Stimulated activated naive CD4-positive, alpha-beta T cell (primary cell): Measurements from ENCODE around the gene SIX2.
"Not testable (repeated sequence)": the region's sequence is repeated elsewhere in the genome, so short reads cannot be mapped to it uniquely, and the experiment has no call there.

Source experiments
- DNase-seq, 6 experiments: peaks; one replicate each; lab custom pipeline; 2025; lab: John Stamatoyannopoulos, UW

The SIX2 gene

GRCh38 chr2:45009303-45009927 lies at the start of gene SIX2:
SIX2 (minus strand) TSS chr2:45009452; CDS start chr2:45009110, 342 bp downstream.
- no peak for DNase-seq

DNA sequence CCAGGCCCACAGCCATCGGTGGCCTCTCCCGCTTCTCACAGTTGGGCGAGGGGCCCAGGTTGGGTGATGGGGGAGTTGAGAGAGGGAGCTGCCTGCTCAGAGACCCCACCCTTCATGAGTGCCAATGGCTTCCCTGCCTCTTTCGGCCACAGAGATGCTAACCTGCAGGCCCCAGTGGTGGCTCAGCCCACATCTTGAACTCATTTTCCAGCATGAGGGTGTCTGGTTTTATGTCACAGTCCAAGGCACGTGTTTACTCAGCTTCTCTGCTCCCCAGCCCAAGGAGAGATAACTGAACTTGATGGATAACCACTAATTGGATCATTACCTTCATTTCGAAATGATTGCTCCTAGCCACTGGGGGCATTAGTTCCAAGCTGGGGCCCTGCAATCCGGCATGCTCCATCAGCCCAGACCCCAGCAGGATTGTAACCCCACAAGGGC lies 45.9 kb upstream of the SIX2 start:
- DNase-seq, result no peak

DNA sequence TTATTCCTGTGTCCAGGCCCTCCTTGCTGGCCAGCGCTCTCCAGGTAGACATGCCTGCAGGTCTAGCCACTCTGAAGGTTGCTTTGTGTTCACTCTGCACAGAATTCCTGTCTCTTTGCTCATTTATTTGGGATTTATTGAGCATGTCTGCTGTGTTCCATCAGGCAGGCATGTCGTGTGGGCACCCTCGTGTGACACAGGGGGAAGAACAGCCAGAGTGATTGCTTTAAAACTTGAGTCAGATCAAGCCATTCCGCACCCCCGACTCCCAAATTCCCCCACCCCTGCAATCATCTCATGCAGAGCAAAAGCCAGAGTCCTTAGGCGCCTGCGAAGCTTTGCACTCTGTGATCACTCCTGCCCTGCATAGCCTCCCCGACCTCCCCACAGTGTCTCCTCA lies 44.7 kb upstream of the SIX2 start:
- no peak for DNase-seq

DNA sequence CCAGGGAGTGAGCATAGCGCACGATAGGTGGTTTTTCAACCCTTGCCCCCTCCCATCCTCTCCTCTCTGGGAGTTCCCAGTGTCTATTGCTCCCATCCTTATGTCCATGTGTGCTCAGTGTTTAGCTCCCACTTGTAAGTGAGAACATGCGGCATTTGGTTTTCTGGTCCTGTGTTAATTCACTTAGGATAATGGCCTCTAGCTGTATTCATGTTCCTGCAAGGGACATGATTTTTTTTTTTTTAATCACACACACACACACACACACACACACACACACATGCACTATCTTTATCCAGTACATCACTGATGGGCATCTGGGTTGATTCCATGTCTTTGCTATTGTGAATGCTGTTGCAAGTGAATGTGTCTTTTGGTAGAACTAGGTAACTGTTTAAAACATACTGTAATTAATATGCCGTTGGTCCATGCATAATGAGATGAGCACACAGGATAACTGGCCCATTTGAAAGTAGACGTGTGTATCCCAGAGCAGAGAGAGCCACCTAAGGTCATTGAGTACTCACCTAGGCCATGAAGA lies 43.2 kb upstream of the SIX2 start:
- no peak for DNase-seq

GRCh38 chr2:45049569-45050336 lies 40.5 kb upstream of the SIX2 start:
- no peak for DNase-seq

DNA sequence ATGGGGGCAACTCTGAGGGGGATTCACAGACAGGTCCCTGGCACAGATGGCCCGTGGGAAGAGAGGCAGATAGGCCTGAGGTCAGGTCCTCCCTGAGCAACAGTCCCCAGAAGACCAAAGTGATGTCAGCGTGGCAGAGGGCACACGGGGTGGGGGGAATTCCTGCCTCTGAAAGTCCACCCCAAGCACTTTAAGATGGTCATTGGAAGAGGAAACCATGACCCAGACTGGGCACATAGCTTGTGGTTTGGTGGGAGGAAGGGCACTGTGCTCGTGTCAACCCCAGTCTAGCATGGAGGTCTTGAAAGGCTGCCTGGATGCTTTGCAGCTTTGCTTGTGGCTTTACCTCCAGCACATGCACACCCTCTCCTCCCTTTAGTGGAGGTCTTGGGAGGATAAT lies 38.0 kb upstream of the SIX2 start:
- DNase-seq, result no peak

DNA sequence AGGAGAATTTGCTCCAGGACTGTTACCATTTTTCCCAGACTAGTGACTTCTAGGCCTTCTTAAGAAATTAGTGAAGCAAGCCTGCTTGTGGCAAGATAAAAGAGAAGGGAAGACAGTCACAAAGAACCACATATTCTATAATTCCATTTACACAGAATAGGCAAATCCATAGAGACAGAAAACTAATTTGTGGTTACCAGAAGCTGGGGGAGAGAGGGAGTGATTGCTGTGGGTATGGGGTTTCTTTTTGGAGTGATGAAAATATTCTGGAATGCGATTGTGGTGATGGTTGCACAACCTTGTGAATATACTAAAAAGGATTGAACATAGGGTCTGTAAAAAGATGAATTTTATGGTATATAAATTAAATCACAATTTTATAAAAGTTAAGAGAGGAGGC lies 37.5 kb upstream of the SIX2 start:
- no peak for DNase-seq

DNA sequence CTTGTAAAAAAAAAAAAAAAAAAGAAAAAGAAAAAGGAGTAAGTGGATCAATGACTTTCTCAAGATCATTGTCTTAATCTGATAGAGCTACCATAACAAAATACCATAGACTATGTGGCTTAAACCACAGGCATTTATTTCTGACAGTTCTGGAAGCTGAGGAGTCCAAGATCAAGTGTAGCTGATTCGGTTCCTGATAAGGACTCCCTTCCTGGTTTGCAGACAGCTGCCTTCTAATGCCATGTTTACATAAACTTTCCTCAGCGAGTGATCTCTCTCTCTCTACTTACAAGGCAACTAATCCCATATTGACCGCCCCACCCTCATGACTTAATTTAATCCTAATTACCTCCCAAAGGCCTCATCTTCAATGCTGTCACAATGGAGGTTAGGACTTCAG lies 36.5 kb upstream of the SIX2 start:
- no peak for DNase-seq

DNA sequence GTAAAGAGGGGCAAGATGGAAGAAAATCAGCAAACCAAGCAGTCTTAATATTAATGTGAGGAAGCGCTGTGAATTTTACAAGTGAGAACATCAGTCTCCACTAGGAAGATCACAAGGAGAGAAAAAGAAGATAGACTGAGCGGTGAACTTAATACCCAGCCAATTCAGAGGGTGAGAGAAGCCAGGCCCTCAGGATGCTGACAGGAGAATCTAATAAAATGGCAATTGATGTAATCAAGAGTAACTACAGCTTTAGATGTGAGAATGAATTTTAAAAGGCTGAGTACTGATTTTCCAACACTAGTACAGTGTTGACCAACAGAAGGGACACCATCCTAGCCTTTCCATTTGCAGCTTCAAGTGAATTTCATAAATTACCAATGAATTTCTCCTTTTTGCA lies 35.7 kb upstream of the SIX2 start:
- DNase-seq, result no peak

GRCh38 chr2:45043174-45043573 lies 33.9 kb upstream of the SIX2 start:
- no peak for DNase-seq

GRCh38 chr2:45042401-45042800 lies 33.1 kb upstream of the SIX2 start:
- no peak for DNase-seq

DNA sequence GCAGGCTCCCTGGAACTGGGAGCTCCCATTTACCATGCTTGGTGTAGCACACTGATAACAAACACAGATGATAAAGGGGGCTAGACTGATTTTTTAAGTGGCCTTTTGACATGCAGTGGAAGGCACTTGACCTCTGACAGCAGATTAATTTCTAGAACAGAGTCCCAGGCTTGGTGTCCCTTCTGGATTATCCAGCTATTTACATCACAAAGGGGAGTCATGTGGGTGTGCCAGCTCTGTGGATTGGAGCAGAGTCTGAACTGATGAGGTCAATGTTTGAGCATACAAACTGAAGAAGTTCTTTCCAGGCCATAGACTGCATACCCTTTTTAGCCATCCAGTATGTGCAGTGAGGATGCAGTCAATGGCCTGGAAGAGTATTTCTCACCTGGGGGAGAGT lies 31.5 kb upstream of the SIX2 start:
- no peak for DNase-seq

GRCh38 chr2:45039804-45040203 lies 30.6 kb upstream of the SIX2 start:
- DNase-seq, result not testable (repeated sequence)

- not testable (repeated sequence) for DNase-seq
Measured at GRCh38 chr2:45038861-45039260, 29.6 kb upstream of the SIX2 start.

DNA sequence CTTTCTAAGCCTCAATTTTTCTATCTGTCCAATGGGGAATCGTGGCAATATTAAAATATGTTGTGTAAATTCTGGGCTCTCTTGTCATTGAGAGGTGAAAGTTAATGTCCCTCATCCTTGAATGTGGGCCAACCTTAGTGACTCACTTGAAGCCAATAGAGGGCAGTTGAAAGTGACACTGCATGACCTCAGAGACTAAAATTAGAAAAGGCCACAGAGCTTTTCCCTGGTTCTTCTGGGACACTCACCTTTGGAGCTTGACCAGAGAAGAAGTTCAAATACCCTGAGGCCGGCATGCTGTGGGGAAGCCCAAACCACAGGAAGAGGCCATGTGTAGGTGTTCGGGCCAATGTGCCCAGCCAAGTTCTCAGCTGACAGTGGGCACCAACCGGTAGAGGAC lies 24.1 kb upstream of the SIX2 start:
- DNase-seq, result no peak

GRCh38 chr2:45031028-45031427 lies 21.8 kb upstream of the SIX2 start:
- DNase-seq, result no peak

GRCh38 chr2:45030553-45030952 lies 21.3 kb upstream of the SIX2 start:
- DNase-seq, result no peak

GRCh38 chr2:45029215-45029614 lies 20.0 kb upstream of the SIX2 start:
- no peak for DNase-seq

GRCh38 chr2:45028276-45028675 lies 19.0 kb upstream of the SIX2 start:
- DNase-seq, result no peak

DNA sequence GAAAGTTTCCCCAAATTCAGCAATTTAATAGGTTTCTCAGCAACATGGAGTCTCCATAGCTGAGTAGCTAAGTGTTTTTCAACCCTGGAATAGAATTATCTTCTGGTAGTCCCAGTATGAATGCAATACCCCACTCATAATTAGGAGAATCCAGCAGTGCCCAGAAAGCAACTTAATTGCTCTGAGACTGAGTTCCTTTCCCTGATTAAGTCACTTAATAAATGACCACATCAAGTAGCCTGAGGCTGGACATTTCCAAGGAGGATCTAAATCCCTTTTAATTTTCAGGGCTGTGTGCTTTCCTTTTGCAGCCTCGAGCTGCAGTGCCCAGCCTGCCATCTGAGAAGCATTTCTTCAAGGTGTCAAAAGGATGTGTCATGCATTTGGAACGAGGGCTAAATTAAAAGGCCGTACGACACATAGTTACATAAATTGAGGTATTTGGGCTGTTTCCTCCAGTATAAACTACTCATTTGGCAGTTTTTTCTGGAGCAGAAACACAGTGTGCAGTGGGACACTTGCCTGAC lies 17.7 kb upstream of the SIX2 start:
- DNase-seq, result no peak

DNA sequence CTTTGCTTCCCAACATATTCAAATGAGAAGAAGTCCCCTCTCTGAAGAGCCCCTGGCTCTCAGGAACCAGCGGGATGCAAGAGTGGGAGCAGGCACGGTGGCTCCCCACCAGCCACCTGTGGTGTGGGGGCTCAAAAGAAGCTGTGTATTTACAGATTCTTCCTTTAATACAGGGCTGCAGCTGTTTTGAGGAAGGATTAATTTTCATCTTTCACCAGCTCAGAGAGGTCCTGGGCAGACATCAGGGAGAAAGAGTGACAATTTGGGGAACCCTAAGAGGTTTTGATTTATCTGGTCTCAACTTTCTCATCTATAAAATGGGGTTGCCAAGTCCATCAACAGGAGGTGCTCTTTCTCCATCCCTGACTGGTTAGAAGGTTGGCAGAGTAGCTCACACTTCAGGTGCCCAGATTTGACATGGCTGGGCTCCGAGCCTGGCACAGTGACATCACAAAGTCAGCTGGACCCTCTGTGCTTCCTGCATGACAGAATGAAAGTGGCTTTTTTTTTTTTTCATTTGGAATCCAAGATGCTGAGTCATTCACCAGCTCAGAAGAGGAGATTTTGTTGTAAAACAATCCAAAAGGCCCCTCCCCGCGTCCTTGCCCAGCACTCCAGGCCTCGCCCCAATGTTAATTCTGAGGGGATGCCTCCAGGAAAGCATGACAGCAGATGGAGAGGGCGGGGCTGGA lies 15.5 kb upstream of the SIX2 start:
- DNase-seq, result no peak

- DNase-seq, result no peak
Measured at GRCh38 chr2:45024097-45024496, 14.8 kb upstream of the SIX2 start.

DNA sequence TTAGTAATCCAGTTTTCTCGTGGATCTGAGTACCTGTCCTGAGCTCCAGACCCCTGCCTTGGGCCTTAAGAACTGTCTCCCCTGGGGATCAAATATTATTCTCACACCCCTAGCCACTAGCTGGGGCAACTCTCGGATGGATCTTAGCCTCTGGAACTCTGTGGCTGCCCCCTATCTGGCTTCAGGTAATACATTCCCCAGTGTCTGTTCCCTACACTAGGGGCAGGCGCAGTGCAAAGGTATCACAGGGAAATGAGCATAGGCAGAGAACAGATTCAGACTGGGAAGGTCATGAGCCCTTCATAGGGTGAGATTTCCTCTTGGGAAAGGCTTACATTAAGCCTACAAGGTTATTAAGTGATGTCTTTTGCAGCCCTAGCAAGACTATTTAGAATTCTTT lies 11.2 kb upstream of the SIX2 start:
- no peak for DNase-seq
